NB4 (cell line): Measurements from ENCODE around the gene FBXO15.

Experiments
- POLR2A ChIP-seq: IDR thresholded peaks from 2 replicates; pipeline ENCODE4 v1.6.1; 2011; ENCODE audit warnings: mild to moderate bottlenecking; ENCODE audit not compliant: insufficient read length; ENCODE audit errors: extremely low read depth
- TF ChIP-seq, protein P1 (sequence below): IDR thresholded peaks from one replicate; pipeline ENCODE4 v1.5.1; 2012; ENCODE audit warnings: low read depth, low read length

DNA sequence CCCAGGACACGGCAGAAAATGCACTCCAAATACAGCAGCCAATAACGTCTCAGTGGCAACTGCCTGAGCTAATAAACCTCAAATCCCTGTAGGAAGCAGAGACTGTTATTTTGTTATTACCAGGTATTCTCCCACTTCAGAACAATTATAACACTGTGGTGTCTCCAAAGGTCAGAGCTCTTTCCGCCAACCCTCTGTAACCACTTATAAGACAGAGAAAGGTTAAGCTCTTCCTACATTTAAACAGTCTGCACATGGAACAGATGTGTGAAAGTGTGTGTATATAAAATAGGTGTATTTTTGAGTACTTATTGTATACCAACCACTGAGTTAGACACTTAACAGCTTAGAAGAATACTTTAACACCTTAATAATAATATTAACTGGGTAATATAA is 64.1 kb downstream of the FBXO15 start:
- TF ChIP-seq, protein P1, sequence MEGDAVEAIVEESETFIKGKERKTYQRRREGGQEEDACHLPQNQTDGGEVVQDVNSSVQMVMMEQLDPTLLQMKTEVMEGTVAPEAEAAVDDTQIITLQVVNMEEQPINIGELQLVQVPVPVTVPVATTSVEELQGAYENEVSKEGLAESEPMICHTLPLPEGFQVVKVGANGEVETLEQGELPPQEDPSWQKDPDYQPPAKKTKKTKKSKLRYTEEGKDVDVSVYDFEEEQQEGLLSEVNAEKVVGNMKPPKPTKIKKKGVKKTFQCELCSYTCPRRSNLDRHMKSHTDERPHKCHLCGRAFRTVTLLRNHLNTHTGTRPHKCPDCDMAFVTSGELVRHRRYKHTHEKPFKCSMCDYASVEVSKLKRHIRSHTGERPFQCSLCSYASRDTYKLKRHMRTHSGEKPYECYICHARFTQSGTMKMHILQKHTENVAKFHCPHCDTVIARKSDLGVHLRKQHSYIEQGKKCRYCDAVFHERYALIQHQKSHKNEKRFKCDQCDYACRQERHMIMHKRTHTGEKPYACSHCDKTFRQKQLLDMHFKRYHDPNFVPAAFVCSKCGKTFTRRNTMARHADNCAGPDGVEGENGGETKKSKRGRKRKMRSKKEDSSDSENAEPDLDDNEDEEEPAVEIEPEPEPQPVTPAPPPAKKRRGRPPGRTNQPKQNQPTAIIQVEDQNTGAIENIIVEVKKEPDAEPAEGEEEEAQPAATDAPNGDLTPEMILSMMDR: no peak
- TF ChIP-seq POLR2A: no peak
